DMS153 treated with DMSO at 0.1 percent for 48 hours (cell line): ENCODE measurements around the gene PAPSS2.

Experiments
- DNase-seq: peaks from one replicate; lab custom pipeline; 2025; ENCODE audit not compliant: unreplicated experiment; lab: John Stamatoyannopoulos, UW

PAPSS2 gene

GRCh38 chr10:87669752-87670151 is 10.1 kb downstream of the PAPSS2 start:
- DNase-seq, result no peak

DNA sequence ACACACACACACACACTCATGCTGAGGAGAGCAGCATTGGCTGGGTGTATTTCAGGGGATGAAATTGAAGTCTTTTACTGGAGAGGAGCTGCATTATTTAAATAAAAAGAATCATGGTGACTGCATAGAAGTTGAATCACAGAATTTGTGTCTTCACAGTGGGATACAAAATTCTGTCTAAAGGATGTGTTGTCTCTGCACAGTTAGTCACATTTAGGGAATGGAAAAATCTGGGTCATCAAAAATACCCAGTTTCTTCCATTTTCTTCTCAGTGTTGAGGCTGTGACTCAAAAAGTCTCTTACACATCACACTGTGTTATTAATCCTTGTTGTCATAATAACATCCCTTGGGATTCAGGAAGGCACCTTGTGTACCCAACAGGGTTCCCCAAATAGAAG is 10.9 kb downstream of the PAPSS2 start:
- no peak for DNase-seq

- DNase-seq, result no peak
Observed at GRCh38 chr10:87671139-87671815, 11.6 kb downstream of the PAPSS2 start.

DNA sequence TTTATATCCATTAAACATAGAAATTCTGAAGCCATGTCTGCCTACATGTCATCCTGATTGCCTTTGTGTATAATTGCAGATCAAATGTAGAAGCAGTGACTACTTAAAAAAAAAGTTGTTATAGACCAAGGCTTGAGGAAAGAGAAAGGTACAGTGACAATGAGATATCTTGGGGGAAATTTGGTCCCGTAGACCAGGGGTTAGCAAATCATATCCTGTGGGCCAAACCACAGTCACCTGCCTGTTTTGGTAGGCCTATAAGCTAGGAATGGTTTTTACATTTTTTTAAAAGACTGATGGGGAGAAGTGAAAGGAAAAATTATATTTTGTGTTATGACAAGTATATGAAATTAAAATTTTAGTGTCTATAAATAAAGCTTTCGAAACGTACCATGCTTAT is 12.9 kb downstream of the PAPSS2 start:
- DNase-seq, result no peak

- no peak for DNase-seq
Observed at GRCh38 chr10:87674943-87675342, 15.3 kb downstream of the PAPSS2 start.

- no peak for DNase-seq
Observed at GRCh38 chr10:87675396-87676376, 16.0 kb downstream of the PAPSS2 start.

DNA sequence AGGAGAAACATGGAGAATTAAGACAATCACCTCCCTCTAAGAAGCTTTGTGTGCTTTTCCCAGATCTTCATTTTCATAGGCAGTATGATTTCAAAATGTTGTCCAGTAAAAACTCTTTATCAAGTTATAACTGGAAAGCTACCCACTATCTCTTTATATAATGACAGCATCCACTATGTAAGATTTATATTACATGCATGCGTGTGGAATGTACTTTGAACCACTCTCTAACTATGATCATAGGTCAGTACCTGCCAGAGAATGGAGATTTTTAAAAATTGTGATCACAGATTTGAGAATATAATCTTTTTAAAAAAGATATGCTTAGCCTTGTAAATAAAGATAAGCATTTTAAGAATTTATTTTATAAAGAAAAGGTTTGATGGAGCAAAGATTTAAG is 17.9 kb downstream of the PAPSS2 start:
- DNase-seq, result no peak

DNA sequence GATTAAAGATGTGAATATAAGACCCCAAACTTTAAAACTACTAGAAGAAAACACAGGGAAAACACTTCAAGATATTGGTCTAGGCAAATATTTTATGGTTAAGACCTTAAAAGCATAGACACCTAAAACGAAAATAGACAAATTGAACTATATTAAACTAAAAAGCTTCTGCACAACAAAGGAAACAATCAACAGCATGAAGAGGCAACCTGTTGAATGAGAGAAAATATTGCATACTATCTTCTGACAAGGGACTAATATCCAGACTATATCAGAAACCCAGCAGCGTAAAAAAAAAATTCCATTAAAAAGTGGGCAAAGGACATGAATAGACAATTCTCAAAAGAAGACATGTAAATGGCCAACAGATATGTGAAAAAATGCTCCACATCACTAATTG is 18.6 kb downstream of the PAPSS2 start:
- DNase-seq, result no peak

DNA sequence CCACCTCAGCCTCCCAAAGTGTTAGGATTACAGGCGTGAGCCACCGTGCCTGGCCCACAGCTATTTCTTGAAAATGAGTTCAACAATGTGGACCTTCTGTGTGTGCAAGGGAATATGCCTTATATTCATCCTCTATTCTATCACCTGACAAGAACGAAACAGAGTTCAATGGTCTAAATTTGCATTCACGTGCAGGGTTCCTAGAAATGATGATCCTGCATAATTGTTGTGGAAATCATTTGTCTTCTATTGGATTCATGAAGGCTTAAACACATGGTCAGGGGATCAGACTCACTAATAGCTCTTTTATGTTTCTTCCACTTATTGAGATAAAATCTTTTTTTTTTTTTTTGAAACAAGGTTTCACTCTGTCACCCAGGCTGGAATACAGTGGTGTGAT is 23.7 kb downstream of the PAPSS2 start:
- no peak for DNase-seq

- no peak for DNase-seq
Observed at GRCh38 chr10:87684001-87684638, 24.4 kb downstream of the PAPSS2 start.

GRCh38 chr10:87685832-87686574 is 26.3 kb downstream of the PAPSS2 start:
- no peak for DNase-seq

DNA sequence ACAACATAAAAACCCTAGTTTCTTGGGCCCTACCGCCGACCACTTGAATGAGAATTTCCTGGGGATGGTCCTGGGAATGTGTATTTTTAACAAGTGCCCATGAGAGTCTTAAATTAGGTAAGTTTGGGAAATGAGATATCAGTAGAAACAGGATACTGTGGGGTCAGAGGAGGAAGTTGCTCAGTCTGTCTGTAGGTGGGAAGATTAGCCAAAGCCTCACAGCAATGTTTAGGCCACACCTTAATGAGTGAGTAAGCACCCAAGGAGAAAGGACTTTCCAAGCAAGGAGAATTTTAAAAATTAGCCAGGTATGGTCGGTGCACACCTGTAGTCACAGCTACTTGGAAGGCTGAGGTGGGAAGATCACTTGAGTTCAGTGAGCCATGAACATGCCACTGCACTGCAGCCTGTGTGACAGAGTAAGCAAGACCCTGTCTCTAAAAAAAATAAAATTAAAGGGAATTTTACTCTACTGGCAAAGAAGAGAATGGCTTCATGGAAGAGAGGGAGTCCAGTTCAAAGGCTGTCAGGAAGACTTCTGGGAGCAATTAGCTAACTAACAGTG is 31.9 kb downstream of the PAPSS2 start:
- no peak for DNase-seq

DNA sequence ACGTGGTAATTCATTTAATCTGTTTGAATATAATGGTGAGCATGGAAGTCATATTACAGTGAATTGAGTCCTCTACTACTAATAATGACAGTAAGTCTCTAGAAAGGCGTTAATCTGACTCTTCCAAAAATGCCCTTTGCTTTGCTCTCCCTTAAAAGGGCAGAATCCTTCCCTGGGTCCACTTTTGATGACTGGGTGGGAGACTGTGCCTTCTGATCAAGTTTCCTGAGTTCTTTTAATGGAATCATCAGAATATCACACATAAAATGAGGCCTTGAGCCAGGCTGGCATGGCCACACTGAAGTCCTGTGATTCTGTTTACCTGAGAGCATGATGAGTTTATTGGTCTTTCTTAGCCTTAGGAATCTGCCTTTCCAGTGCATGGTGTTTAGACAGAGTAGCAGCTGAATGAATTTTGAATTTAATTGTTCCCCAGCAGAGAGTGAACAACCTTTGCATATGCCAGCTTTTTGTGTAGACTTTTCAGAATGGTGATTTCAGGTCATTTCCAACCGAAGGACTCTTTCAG is 33.3 kb downstream of the PAPSS2 start:
- no peak for DNase-seq

DNA sequence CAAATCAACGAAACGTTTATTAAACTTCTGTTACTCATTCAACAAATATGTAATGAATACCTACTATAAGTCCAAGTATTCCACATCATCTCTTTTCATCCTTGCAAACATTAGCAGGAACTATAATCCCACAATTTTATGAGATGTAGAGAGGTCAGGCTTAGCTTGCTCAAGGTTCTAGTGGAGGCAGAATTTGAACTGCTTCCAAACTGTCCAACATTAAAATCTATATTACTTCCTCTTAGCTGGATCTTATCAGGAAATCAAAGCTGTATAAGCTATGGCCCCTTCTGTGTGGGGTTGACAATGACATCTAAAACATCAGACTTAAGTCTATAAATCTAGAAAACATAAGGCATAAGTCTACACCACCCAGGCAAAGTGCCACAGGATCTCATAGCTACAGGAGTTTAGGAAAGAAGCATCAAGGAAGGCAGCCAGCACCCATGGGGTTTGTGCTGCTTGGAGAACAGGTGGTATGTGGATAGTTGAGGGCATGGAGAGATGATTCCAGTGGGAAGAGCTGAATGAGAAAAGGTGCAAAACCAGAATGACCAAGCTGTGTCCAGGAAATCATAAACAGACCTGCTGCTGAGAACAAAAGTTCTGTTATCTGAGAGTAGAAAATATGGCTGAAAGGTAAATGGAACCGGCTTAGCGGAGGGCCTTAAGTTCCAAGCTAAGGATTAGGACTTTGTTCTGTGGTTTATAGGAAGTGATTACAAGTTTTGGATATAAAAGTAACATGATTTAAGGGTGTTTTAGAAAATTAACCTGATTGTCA is 34.5 kb downstream of the PAPSS2 start:
- DNase-seq, result no peak

- no peak for DNase-seq
Observed at GRCh38 chr10:87695074-87695473, 35.4 kb downstream of the PAPSS2 start.

- DNase-seq, result no peak
Observed at GRCh38 chr10:87696922-87697745, 37.5 kb downstream of the PAPSS2 start.

DNA sequence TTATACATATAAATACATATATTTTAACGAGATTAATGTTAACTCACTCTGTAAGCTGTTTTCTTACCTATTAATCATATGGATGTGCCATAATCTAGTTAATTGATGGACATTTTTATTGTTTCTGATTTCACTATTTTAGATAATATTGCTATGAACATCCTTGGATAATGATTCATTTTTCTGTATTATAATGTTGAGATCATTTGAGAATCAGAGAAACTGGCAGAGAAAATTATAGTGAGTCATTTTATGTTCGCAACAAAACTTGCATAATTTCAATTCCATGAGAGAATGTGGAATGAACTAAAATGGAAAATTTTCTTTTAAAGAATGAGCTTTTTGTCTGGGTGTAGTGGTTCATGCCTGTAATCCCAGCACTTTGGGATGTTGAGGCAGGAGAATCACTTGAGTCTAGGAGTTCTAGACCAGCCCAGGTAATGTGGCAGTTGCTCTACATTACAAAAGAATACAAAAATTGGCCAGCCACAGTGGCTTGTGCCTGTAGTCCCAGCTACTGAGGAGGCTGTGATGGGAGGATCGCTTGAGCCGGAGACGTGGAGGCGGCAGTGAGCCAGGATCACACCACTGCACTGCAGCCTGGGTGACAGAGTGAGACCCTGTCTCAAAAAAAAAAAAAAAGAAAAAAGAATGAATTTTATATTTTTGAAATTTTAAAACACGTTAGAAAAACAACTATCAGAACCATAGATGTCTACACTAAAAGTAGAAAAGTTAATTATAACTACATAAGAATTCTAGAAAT is 40.5 kb downstream of the PAPSS2 start:
- DNase-seq, result no peak
